ENCODE data around the gene UGT3A1.
"Not testable (repeated sequence)": the region's sequence is repeated elsewhere in the genome, so short reads cannot be mapped to it uniquely, and the experiment has no call there.

The UGT3A1 gene

DNA sequence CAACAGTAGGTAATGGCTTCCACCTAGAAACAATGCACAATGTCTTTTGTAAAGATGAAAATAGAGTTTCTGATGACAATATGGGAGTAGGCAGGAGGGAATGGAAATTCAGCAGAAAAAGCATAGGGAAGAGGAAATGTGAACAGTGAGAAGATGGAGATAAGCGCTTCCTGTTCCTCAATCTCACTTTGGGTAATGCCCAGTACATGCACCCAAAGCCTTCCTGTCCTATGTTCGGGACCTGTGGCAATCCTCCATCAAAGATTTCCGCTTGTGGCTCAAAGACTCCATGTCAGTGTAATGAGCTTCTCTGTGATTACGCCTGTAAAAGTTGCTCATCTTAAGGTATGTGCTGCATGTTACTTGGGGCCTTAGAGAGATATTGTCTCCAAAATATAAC is 2.7 kb downstream of the UGT3A1 start:
- no peak for DNase-seq (ENCODE audit: low read depth in 2 of 2)

DNA sequence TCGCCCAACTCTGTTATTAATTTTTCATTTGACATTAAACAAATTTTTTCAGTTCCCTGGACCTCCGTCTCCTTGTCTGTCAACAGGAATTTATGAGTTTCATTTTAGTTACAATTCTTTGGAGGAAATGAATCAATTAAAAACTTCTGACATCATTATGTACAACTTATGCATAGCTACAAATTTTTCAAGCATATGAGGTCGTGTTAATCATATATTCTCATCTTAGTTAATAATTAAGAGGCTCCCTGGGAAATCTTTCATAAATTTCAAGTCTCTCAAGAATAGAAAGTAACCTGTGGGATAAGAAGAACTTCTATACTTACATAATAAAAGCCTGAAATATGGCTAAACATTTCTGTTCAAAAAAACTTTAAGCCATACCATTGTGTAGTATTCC is 3.4 kb downstream of the UGT3A1 start:
- DNase-seq (ENCODE audit: low read depth in 2 of 2), result no peak

GRCh38 chr5:35979715-35980114 is 11.5 kb downstream of the UGT3A1 start:
- DNase-seq (ENCODE audit: low read depth in 2 of 2), result no peak

DNA sequence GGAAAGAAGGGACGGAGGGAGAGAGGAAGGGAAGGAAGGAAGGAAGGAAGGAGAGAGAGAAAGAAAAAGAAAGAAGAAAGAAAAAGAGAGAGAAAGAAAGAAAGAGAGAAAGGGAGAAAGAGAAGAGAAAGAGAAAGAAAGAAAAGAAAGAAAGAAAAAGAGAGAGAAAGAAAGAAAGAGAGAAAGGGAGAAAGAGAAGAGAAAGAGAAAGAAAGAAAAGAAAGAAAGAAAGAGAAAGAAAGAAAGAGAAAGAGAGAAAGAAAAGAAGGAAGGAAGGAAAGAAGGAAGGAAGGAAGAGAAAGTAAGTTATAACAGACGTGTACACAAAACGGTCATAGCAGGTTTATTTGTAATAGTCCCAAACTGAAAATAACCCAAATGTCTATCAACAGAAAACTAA is 14.3 kb downstream of the UGT3A1 start:
- DNase-seq (ENCODE audit: low read depth in 2 of 2), result not testable (repeated sequence)

- DNase-seq (ENCODE audit: low read depth in 2 of 2), result no peak
Observed at GRCh38 chr5:35974570-35974969, 16.6 kb downstream of the UGT3A1 start.

GRCh38 chr5:35971878-35972210 is 19.3 kb downstream of the UGT3A1 start:
- DNase-seq (ENCODE audit: low read depth in 2 of 2), result no peak

- no peak for DNase-seq (ENCODE audit: low read depth in 2 of 2)
Observed at GRCh38 chr5:35971186-35971877, 19.9 kb downstream of the UGT3A1 start.

GRCh38 chr5:35963381-35963843 is 27.8 kb downstream of the UGT3A1 start:
- peak; percentile 7 to 8 for DNase-seq (ENCODE audit: low read depth in 2 of 2)

- DNase-seq (ENCODE audit: low read depth in 2 of 2), result no peak
Observed at GRCh38 chr5:35960328-35960727, 30.9 kb downstream of the UGT3A1 start.

DNA sequence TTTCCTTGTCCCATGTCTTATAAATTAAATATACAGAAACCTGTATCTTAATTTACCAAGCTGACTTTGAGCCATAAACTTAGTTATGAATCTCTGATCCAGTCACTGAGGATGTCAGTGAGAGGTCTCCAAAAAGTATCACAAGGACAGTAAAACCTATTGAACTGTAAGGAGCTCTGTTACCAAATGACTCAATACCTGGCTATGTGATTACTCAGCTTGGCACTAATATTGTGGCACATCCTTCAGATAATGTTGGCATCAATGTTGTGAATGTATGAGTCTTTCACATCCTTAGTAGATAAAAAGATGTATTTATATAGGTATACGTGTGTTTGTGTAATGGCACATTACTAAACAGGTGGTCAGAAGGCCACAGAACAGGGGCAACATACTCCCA is 34.8 kb downstream of the UGT3A1 start:
- no peak for DNase-seq (ENCODE audit: low read depth in 2 of 2)

DNA sequence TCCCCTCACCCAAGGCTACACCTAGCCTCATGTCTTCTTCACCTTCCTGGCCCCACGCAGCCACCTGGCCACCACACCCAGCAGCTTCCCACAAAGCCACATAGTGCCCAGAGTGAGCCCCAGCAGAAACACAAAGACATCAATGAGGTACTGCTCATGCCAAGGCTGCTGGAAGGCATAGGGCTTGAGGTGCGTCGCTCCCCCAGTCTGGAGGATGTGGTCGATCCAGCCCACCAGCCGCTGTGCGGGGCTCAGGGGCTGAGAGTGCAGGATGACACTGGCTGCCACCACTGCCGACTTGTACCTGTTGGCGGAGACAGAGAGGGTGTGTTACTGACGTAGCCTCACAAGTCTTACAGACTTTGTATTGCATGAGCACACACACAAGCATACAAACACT is 37.0 kb downstream of the UGT3A1 start:
- no peak for DNase-seq (ENCODE audit: low read depth in 2 of 2)

DNA sequence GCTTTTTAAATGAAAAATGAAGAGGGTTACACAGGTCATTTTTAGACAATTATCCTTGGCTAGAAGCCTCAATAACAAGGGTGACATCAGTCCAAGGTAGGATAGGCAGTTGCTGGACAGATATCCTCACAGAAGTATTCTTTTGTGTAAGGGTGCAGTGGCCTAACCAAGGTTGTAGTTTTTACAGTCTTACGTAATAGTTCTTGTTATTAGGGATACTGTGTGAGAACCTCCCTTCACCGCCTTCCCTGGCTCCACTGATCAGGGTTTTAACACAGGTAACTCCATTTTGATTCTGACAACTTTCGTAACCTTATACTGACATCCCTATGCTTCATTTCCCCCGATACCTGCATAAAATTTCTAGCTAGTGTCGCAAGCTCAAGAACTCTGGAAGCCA is 44.1 kb downstream of the UGT3A1 start:
- DNase-seq (ENCODE audit: low read depth in 2 of 2), result no peak

DNA sequence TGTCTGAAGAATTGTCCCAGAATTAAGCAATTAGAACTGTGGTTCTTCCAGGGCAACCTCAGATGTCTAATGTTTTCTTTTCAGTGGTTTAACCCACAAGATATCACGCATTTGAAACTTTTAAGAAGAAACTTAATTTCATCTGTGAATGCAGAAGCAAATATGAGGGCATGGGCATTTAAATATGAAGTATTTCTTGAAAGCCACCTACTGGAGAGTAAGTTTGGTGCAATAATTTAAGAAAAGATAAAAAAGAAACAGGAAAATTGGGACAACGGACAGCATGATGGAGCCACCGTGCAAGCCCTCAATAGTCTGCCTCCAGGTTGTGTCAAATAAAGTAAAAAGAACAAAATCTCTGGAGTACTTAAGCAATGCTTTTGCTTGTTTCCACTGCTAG is 51.6 kb downstream of the UGT3A1 start:
- no peak for DNase-seq (ENCODE audit: low read depth in 2 of 2)

DNA sequence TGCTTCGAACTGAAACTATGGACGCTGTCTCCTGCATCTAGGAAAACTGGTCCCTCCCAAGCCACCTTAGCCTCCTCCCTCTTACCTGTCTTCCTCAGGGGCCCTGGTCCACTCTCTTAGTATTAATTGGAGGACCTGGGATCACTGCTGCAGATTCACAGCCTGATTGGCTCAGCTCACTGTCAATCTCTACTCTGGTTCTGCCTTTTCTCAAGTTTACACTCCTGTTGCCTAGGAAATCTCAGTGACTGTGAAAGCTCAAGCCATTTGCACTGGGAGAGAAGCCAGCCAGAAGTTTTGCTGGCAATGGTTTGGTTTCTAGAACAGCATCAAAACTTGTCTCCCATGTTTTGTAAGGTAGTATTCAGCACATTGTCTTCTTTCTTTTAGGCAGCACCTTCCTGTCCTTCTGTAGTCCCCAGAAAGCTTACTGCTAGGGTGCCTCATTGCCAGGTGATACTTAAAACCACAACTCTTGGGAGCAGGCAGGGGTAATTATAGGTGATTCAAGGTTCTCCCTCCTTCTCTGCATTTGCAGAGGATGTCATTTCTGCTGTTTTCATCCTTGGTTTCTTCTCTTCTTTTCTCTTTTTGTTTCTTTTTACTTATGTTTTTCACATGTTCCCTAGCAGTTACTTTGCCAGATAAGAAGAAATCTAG is 52.5 kb downstream of the UGT3A1 start, which contains the start of gene CAPSL:
Gene CAPSL (minus strand): TSS at position 55 of the 660 bp plus-strand sequence. CDS start 17,502 bp downstream, outside the sequence.
- no peak for DNase-seq (ENCODE audit: low read depth in 2 of 2)

GRCh38 chr5:35926389-35927051 is 64.7 kb downstream of the UGT3A1 start:
- peak; percentile 45 to 59 for DNase-seq (ENCODE audit: low read depth in 2 of 2)

- DNase-seq (ENCODE audit: low read depth in 2 of 2), result peak; percentile 76 to 84
Observed at GRCh38 chr5:35924950-35925722, 66.1 kb downstream of the UGT3A1 start.

GRCh38 chr5:35924122-35924949 is 66.9 kb downstream of the UGT3A1 start:
- DNase-seq (ENCODE audit: low read depth in 2 of 2), result no peak

DNA sequence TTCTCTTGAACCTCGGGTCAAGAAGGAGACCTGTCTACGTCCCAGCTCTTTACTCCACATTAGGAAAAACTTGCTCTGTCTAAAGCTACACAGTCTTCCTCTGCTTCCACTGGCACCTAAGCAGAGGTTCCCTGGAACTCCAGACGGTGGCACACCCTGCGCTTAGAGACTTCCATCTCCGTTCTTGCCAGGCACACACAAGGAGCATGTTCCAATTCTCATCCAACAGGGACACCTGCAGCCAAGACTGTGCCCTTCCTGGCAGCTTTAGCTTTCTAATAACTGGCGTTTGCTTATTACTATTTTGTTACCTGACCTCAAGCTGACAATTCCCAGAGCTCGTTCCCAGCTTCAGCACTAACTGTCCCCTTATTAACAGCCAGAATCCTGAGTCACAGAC is 68.7 kb downstream of the UGT3A1 start:
- no peak for DNase-seq (ENCODE audit: low read depth in 2 of 2)

GRCh38 chr5:35921930-35922329 is 69.3 kb downstream of the UGT3A1 start:
- no peak for DNase-seq (ENCODE audit: low read depth in 2 of 2)

GRCh38 chr5:35920890-35921289 is 70.3 kb downstream of the UGT3A1 start:
- no peak for DNase-seq (ENCODE audit: low read depth in 2 of 2)

DNA sequence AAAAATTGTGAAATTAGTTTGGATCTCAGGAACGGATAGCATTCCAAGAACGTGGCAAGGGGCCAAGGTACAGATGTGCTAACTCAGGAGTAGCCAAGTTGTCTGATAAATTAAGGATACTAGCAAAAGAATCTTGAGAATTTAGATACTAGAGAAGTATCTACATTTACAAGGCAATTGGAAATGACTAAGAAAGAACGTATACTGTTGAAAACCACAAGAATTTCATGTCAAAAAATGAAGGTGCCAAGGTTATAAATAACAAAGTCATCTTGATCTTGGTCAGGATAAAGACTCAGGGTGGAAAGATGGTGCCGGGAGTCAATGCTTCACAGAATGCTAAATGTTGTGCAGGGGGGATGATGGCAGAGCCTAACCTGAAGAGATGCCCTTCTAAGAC is 72.0 kb downstream of the UGT3A1 start:
- no peak for DNase-seq (ENCODE audit: low read depth in 2 of 2)
